ENCODE results near the gene PCDHGC5. TPM values are rescaled to one million over a fixed set of nuclear protein-coding genes. Genes with fewer than 3 reads are reported as not detected.

The PCDHGC5 gene
- total RNA-seq, 3 donors from 2014 or later = 0.61 to 2.6 (median 0.89) TPM

DNA sequence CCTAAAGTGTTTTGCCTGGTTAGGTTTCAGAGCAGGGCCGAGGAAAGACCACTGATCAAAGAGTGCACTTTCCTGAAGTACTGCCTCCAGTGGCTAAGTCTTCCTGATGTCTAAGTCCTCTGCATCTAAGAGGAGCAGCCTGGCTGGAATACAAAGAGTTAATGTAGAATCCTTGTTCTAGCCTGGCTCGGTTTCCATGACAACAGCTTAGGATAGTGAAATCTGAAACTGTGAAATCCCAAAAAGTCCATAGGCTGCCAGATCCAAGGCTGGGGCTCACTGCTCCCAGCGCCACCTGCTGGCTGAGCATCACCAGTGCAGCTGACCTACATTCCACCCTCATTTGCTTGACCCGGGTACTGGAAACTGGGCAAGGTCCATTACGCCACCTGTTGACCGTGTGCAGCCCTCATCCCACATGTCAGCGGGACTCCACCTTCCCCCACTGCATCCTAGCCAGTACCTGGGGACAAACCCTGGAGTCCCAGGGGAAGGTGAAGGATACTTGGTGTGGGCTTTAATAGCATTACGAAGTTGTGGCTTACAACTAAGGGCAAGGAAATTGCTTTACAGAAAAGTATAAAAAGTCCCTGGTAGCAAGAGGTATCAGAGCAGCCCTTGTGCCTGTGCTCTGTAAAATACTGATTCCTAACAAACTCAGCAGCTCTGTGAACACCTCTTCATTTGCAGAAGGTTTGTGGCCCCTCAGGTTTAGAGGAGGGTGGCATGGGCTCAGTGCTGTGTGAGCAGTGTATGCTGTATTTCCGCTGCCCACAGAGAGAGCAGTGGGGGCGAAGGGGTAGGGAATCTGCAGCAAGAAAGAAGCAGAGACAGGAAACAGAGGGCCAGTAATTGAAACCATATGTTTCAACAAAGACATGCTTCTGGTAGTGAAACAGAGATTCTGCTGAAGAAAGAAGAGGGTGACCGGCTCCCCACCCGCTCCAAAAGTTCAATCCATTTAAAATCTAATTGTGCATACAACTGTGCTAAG is 36.0 kb downstream of the PCDHGC5 start:
- peak; percentile 90 for ATAC-seq
- DNase-seq = peak; percentile 85 to 87 (median 85)
- no peaks in the 10 kb centered on the region for H3K9me3 ChIP-seq
- H3K36me3 ChIP-seq (ENCODE audit: low read depth) = no peaks in the 10 kb centered on the region
- H3K4me1 ChIP-seq (ENCODE audit: low read depth) = peaks cover 34% of the 10 kb centered on the region
- intact Hi-C loops (cut with DNase I, micrococcal nuclease) = no loop called here
- H3K4me3 ChIP-seq = no peak overlapping the region
- TF ChIP-seq, protein P1, sequence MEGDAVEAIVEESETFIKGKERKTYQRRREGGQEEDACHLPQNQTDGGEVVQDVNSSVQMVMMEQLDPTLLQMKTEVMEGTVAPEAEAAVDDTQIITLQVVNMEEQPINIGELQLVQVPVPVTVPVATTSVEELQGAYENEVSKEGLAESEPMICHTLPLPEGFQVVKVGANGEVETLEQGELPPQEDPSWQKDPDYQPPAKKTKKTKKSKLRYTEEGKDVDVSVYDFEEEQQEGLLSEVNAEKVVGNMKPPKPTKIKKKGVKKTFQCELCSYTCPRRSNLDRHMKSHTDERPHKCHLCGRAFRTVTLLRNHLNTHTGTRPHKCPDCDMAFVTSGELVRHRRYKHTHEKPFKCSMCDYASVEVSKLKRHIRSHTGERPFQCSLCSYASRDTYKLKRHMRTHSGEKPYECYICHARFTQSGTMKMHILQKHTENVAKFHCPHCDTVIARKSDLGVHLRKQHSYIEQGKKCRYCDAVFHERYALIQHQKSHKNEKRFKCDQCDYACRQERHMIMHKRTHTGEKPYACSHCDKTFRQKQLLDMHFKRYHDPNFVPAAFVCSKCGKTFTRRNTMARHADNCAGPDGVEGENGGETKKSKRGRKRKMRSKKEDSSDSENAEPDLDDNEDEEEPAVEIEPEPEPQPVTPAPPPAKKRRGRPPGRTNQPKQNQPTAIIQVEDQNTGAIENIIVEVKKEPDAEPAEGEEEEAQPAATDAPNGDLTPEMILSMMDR (IDR thresholded peaks at IDR 0.05) = peak; percentile 92

DNA sequence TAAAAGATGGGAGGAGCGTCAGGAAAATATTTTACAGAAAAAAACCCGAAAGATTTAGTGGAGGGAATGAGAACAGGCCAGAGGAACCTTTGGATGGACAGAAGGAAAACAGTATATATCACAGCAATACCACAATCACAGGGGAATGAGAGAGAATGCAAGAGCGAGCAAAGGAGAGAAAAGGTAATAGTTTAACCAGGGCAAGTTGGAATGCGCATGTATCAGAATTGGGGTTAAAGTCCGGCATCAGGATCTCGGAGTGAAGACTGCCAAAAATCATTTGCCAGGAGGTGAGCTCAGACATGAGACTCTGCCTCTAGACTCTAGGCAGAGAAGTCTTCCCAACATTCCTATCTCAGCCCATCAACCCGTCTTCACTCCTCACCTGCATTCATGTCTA is 36.8 kb downstream of the PCDHGC5 start:
- Histone ChIP-seq H3K4me3 (no peak overlapping the region), H3K9me3 (no peaks in the 10 kb centered on the region), H3K4me1 (ENCODE audit: low read depth) (peaks cover 27% of the 10 kb centered on the region), H3K36me3 (ENCODE audit: low read depth) (no peaks in the 10 kb centered on the region)
- TF ChIP-seq, protein P1 (IDR thresholded peaks at IDR 0.05) = no peak
- peak; percentile 39 for ATAC-seq
- DNase-seq = peak in 1 of 3 donors; percentile 49
- intact Hi-C loops (cut with DNase I, micrococcal nuclease) = no loop called here

DNA sequence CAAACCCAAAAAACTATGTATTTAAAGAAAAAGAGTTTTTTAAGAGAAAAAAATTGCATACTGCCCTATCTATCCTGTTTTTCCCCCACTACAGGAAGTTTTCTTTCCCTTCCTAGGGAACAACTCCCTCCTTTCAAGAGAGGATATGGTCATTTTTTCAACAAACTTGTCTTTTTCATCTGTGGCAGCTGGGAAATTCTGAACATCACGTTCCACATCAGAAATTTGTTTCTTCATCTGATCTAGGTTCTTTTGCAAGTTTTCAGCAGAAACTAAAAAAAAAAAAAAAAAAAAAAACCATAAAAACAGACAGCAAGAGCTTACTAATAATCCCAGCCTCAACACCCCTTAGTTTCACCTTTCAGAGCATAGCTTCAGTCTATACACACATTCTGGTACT is 38.5 kb downstream of the PCDHGC5 start:
- DNase-seq = no peak
- intact Hi-C loops (cut with DNase I, micrococcal nuclease) = no loop called here
- TF ChIP-seq, protein P1 (IDR thresholded peaks at IDR 0.05) = no peak
- Histone ChIP-seq H3K4me3 (no peak overlapping the region), H3K4me1 (ENCODE audit: low read depth) (peaks cover 16% of the 10 kb centered on the region), H3K36me3 (ENCODE audit: low read depth) (no peaks in the 10 kb centered on the region), H3K9me3 (no peaks in the 10 kb centered on the region)
- no peak for ATAC-seq

DNA sequence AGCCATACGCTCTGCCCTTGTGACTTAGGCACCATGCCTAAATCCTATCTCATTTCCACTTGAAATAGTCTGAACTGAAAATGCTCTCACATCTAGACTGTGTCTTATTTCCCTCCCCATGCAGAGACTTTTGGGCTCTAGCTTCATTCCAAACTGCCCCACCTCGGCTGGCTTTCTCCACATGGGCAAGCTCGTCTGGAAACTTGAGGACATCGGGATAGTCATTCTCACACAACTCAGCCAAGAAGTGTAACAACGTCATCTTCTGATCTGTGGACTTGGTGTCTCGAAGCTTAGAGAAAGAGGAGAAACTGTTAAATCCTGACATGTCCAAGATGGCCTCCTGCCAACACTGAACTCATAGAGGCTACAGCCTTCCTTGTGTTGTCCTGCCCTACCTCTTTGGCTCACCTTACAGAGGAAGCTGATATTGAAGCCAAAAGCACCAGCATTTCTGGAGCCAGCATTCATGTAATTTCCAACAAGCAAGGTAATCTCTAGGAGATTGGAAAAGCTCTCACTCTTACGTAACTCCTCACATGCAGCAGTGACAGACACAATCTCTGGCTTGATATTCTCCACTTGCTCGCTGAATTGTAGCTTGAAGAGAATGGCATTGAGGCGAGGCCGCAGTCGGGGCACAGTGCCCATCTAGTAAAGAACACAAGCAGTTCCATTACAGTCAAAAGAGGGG is 39.6 kb downstream of the PCDHGC5 start:
- Histone ChIP-seq H3K36me3 (ENCODE audit: low read depth) (no peaks in the 10 kb centered on the region), H3K9me3 (no peaks in the 10 kb centered on the region), H3K4me3 (no peak overlapping the region), H3K4me1 (ENCODE audit: low read depth) (peaks cover 16% of the 10 kb centered on the region)
- ATAC-seq (no peak), DNase-seq (no peak)
- TF ChIP-seq, protein P1 (IDR thresholded peaks at IDR 0.05) = no peak
- intact Hi-C loops (cut with DNase I, micrococcal nuclease) = no loop called here

DNA sequence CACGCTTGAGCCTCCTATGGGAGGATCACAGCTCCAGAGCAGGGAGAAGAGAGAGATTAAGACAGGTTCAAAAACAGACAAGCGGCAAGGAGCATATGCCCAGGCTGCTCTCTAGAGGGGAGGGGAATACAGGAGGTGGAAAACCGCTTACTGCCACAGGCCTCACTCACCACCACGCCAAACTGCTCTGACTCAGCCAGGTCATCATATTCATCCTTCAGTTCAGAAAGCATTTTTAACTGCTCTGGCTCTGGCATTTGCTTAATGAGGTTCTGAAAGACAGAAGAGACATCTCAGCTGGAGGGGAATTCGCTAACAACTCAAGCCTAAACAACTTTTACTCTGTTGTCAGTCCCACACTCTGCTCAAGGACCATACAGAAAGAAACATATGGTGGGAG is 40.1 kb downstream of the PCDHGC5 start:
- H3K9me3 ChIP-seq = no peaks in the 10 kb centered on the region
- H3K4me3 ChIP-seq = no peak overlapping the region
- no peaks in the 10 kb centered on the region for H3K36me3 ChIP-seq (ENCODE audit: low read depth)
- H3K4me1 ChIP-seq (ENCODE audit: low read depth) = peaks cover 16% of the 10 kb centered on the region
- intact Hi-C loops (cut with DNase I, micrococcal nuclease) = no loop called here
- ATAC-seq (no peak), DNase-seq (no peak)
- TF ChIP-seq, protein P1 (IDR thresholded peaks at IDR 0.05) = no peak
